Measurements from ENCODE around the gene DACT2. TPM values are rescaled to one million over a fixed set of nuclear protein-coding genes. Genes with fewer than 3 reads are reported as not detected.
A peak's percentile ranks its signal among the peaks of the same experiment; 100 is the strongest.
"Not testable (repeated sequence)": the region's sequence is repeated elsewhere in the genome, so short reads cannot be mapped to it uniquely, and the experiment has no call there.

Gene DACT2
- total RNA-seq, 6 experiments from 2014 or later = 0.29 to 0.99 (median 0.86) TPM; not detected in 1

GRCh38 chr6:168270274-168271172, 49.1 kb downstream of the DACT2 start:
- ATAC-seq = peak; percentile 70 to 78 (median 74)
- H3K9me3 ChIP-seq = no peaks in the 10 kb centered on the region
- TF ChIP-seq, protein P1, sequence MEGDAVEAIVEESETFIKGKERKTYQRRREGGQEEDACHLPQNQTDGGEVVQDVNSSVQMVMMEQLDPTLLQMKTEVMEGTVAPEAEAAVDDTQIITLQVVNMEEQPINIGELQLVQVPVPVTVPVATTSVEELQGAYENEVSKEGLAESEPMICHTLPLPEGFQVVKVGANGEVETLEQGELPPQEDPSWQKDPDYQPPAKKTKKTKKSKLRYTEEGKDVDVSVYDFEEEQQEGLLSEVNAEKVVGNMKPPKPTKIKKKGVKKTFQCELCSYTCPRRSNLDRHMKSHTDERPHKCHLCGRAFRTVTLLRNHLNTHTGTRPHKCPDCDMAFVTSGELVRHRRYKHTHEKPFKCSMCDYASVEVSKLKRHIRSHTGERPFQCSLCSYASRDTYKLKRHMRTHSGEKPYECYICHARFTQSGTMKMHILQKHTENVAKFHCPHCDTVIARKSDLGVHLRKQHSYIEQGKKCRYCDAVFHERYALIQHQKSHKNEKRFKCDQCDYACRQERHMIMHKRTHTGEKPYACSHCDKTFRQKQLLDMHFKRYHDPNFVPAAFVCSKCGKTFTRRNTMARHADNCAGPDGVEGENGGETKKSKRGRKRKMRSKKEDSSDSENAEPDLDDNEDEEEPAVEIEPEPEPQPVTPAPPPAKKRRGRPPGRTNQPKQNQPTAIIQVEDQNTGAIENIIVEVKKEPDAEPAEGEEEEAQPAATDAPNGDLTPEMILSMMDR (IDR thresholded peaks at IDR 0.05) = no peak
- TF ChIP-seq POLR2A (IDR thresholded peaks at IDR 0.05) = no peak
- H3K4me1 ChIP-seq = peaks cover 0 to 49% (median 22%) of the 10 kb centered on the region in 4 donors
- H3K27me3 ChIP-seq = no peaks in the 10 kb centered on the region
- H3K36me3 ChIP-seq = no peaks in the 10 kb centered on the region
- WGBS (ENCODE audit: insufficient coverage, low coverage, low lambda C conversion rate, missing lambda C conversion rate) = 47% methylated on average over 17 of the region's 19 CpGs
- intact Hi-C loops (cut with DNase I) = no loop called here
- peak overlapping the region in 2 of 3 donors; percentile 40 to 60 for H3K27ac ChIP-seq
- DNase-seq = peak; percentile 81 to 92 (median 91)
- H3K4me3 ChIP-seq = no peak overlapping the region

DNA sequence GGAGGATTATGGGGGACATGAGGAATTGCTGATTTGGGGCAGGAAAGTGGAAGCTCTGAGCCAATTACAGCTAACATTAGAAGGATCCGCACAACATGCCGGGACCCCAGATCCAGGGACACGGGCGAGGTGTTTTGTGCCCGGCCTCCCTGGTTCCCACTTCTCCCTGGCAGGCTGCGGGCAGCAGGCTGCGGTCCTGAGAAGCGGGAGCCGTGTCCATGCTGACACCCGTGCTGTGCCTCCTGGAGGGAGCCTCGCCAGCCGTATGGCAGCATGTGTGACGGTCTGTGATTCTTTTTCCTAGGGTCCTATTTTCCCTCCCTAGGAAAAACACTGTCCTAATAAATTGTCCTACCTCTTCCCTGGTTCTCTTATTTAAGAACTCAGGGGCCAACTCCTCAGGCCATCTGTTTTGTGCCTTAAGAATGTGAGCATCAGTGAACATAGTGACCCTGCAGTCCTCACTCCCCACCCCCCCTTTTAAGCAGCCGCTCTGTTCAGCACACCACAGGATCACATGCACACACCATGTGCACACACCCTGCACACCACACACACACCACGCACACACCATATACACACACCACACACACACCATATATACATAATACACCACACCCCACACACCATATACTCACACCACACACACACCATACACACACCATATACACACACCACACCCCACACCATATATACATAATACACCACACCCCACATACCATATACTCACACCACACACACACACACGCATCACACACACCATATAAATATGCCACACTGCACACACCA, 49.9 kb downstream of the DACT2 start:
- 73% methylated on average over 7 of the region's 16 CpGs for WGBS (ENCODE audit: insufficient coverage, low coverage, low lambda C conversion rate, missing lambda C conversion rate)
- no peak for ATAC-seq
- H3K36me3 ChIP-seq = no peaks in the 10 kb centered on the region

DNA sequence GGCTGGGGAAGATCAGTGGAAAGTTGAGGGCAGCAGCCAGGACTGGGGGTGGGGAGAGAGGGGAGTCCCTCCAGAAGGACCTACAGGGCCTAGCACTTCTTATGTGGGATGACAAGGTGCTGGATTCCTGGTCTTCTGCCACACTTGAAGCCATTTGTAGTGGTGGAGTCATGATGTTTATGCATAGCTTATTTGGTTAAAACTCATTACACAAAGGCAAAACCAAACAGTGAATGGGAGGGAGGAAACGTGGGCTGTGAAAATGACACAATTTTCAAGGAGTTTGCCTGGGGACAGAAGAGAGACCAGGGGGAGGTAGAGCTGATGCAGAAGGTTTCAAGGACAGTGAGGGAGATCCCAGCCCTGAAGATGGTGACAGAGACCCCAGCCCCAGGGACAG, 50.8 kb downstream of the DACT2 start:
- Histone ChIP-seq H3K9me3 (no peaks in the 10 kb centered on the region), H3K36me3 (no peaks in the 10 kb centered on the region), H3K27ac (no peak overlapping the region), H3K4me1 (peaks cover 0 to 50% (median 24%) of the 10 kb centered on the region in 4 donors), H3K27me3 (no peaks in the 10 kb centered on the region), H3K4me3 (no peak overlapping the region)
- intact Hi-C loops (cut with DNase I) = no loop called here
- ATAC-seq (no peak), DNase-seq (no peak)
- TF ChIP-seq, protein P1 (IDR thresholded peaks at IDR 0.05) = no peak
- no peak for TF ChIP-seq POLR2A (IDR thresholded peaks at IDR 0.05)
- WGBS (ENCODE audit: insufficient coverage, low coverage, low lambda C conversion rate, missing lambda C conversion rate) = 38% methylated on average over 1 of the region's 1 CpG

More for the DNA sequence above, 49.9 kb downstream of the DACT2 start:
- no peak overlapping the region for H3K27ac ChIP-seq
- DNase-seq = no peak
- H3K4me3 ChIP-seq = no peak overlapping the region
- no peaks in the 10 kb centered on the region for H3K27me3 ChIP-seq
- no peaks in the 10 kb centered on the region for H3K9me3 ChIP-seq
- peaks cover 0 to 49% (median 25%) of the 10 kb centered on the region in 4 donors for H3K4me1 ChIP-seq
- intact Hi-C loops (cut with DNase I) = no loop called here
- TF ChIP-seq POLR2A (IDR thresholded peaks at IDR 0.05) = no peak
- TF ChIP-seq, protein P1 (IDR thresholded peaks at IDR 0.05) = no peak

- peaks cover 0 to 54% (median 25%) of the 10 kb centered on the region in 4 donors for H3K4me1 ChIP-seq
- H3K36me3 ChIP-seq; intact Hi-C loops (cut with DNase I); H3K27me3 ChIP-seq; ATAC-seq; H3K9me3 ChIP-seq; DNase-seq; H3K27ac ChIP-seq; H3K4me3 ChIP-seq: not testable (repeated sequence)
- WGBS (ENCODE audit: insufficient coverage, low coverage, low lambda C conversion rate, missing lambda C conversion rate) = 82% methylated on average over 3 of the region's 3 CpGs
Observed at GRCh38 chr6:168267779-168268178, 51.8 kb downstream of the DACT2 start.

All from right lobe of liver (tissue), 6 donors.